Midbrain (tissue), 1 donor: ENCODE results near the gene NDUFA5.
A peak's percentile ranks its signal among the peaks of the same experiment; 100 is the strongest.

Source experiments
- DNase-seq: peaks from one replicate; lab custom pipeline; 2025; lab: John Stamatoyannopoulos, UW

Gene NDUFA5

DNA sequence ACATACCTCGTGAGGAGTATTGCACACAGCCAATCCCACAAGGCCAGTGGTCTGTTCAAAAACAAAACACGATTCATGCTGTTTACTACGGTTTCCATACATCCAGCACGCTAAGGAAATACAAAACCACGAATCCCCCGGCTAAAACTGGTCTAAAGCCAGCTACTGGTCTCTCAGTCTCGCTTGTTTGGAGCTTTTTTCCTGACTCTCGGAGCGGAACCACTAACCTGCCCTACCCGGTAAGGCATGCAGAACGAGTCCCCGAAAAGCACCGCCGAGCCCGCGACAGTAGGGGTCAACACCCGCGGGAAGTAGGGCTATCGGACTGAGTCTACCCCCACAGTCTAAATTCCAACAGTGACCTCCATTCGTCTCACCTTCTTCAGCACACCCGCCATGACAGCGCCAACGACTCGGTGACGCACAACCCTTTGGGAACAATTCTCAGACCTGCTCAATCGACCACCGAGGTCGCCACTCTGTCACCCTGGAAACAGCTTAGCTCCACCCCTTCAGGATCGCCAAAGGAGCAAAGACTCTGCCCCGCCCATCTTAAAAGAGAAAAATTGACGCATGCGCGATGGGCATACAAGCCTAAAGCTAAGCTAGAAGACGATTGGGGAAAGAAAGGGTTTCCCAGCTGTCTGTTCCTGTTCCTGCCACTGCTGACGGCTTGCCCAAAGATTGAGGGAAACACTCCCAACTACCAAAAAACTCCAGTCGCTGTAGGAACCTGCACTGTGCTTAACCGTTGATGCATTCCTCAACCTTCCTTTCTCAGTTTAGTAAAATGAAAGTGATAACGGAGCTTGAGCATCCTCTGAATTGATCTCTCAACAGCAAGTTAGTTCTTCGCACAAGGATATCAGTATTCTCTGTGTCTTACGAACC is at the start of gene NDUFA5:
Gene NDUFA5, minus strand, starts transcription at position 421 of the 891 bp plus-strand sequence. Its CDS starts 23 bp downstream, at position 398.
- peak; percentile 99 for DNase-seq

DNA sequence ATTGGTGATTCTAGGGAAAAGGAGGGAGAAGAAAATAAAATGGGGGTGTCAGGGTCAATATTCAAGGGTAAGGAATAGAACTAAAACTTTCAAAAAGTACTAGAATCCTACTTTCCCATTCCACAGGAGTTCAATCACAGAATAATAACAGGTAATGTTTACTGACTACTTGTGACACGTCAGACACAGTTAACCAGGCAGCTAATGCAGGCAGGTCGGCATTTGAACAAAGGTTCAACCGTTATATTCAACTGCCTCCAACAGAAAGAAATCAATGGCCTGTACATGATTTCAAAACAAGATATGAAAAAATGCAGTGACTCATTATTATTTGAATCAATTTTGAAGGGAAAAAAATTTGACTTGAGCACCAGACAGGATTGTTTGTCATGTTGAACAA is 47.1 kb upstream of the NDUFA5 start:
- DNase-seq = no peak

DNA sequence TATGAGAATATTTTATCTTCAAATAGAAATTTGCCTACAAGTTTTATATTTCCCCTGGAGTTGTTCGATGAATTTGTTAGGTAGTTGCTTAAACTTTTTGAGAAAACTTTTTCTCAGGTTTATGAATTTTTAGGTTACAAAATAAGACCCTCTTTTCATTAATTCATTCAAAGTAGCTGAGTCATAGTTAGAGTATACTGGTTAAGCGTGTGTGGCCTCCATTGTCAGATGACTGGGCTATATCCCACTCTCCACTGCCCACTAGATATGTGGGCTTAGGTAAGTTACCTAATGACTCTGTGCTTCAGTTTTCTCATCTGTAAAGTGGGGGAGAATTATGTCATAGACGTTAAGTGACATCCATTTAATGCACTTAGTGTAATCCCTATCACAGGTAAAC is 45.0 kb upstream of the NDUFA5 start:
- no peak for DNase-seq

DNA sequence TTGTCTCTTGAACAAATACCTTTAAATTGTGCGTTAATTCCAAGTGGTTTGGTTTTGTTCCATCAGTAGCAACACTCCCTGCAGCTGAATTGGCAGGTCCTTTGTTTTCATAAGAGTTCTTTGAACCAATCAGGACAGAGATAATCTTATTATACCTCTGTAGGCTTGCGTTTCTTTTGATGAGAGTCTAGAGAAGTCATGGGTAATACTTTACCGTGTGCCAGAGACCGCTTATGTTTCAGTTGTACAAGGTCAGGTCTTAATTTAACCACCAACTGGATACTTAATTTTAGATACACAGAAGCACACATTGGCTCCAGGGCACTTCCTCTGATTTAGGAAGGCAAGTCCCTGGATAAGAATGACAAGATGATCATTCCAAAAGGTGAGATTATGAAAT is 43.9 kb upstream of the NDUFA5 start, which contains the start of gene ASB15:
Gene ASB15, plus strand, starts transcription at position 292 of the 400 bp plus-strand sequence. CDS start 12,682 bp downstream, outside the sequence.
- no peak for DNase-seq

DNA sequence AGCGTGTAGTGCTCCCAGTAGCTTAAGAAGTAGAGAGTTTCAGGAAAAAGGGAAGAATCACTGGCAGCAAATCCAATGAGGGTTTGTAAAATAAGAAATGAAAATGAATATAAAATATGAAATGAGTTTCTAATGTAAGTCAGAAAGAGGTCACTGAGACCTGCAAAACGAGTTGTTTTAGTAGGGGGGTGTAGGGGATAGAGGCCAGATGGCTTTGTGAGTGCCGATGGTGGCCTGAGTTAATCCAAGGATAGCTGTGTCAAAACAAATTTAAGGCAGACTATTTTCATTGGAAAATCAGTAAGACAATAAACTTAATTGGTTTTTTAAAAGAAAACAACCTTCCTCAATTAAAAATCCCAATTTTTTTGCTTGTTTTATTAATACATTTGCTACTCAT is 43.3 kb upstream of the NDUFA5 start:
- no peak for DNase-seq

DNA sequence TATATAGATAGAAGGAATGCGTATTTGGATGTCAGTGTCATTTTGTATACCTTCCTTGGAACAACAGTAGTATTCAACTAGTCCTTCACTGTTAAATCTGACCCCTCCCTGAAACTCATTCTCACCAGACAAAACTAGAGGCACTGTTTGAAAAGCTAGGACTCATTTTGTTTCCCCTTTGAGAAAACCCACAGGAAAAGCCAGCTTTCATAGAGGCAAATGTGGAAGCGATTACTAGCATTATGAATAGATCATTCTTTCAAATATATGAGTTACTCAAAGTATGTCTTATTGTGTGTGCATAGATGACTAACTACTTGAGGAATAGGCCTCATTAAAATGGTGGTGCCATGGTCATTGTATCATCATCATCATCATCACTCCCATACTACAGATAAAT is 42.1 kb upstream of the NDUFA5 start:
- DNase-seq = no peak

DNA sequence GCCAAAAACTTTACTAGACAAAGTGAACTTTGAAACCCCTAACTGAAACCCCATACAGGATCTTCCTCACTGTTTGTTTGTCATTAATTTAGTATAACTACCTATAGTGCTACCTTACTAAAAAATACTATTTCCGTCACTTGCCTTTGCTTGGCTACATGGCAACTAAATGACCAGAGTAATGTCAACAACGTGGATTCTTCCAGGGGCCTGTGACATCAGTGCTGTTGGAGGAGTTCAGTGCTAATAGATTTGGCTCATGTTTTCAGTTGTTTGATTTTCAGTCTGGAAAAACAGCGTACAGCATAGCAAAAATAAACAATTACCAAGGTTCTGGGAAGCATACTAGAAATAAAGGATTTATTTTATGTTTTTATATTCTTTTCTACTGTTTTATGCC is 41.0 kb upstream of the NDUFA5 start:
- no peak for DNase-seq

DNA sequence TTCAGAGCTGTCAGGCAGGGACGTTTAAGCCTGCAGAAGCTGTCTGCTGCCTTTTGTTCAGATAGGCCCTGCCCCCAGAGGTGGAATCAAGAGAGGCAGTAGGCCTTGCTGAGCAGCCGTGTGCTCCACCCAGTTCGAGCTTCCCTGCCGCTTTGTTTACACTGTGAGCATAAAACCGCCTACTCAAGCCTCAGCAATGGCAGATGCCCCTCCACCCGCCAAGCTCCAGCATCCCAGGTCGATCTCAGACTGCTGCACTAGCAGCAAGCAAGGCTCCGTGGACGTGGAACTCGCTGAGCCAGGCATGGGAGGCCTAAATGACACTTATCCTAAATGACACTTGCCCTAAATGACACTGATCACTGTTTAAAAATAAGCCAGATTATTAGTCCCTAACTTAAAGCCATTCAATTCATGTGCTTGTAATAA is 37.2 kb upstream of the NDUFA5 start:
- DNase-seq = no peak

DNA sequence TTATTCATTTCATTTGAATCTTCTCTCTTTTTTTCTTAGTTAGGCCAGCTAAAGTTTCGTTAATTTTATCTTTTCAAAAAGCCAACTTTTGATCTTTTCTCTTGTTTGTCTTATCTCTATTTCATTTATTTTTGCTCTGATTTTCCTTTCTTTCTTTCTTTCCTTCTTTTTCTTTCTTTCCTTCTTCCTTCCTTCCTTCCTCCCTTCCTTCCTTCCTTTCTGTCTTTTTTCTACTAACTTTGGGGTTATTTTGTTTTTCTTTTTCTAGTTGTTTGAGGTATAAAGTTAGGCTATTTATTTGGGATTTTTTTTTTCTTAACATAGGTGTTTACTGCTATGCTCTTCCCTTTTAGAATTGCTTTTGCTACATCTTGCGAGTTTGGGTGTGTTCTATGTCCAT is 30.8 kb upstream of the NDUFA5 start:
- no peak for DNase-seq

DNA sequence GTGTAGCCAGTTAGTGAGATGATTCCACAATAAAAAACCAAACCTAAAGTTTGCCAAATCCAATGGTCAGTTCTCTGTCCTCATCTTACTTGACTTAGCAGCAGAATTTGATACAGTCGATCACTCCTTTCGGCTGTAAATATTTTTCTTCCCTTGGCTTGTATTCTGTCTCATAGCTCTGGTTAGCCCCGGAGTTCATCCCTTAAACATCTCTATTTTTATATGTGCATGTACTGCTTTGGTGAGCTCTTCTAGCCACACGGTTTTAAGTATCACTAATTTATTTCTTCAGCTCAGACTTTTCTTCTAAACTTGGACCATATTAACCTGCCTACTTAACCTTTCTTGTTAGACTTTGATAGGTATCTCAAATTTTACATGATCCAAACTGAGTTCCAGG is 26.2 kb upstream of the NDUFA5 start:
- DNase-seq = no peak

DNA sequence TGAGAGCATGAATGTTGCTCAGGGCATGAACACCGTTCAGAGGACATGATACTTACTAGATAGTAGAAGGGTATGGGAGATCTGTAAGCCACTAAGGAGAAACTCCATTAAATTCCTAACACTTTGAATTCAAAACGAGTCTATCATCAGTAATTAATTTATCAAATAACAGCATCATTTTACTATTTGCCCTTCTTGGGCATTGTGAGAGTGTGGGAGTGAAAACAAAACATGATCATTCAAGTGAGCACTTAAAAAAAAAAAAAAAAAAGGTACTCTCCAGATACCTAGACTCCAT is 23.5 kb upstream of the NDUFA5 start:
- DNase-seq = no peak

DNA sequence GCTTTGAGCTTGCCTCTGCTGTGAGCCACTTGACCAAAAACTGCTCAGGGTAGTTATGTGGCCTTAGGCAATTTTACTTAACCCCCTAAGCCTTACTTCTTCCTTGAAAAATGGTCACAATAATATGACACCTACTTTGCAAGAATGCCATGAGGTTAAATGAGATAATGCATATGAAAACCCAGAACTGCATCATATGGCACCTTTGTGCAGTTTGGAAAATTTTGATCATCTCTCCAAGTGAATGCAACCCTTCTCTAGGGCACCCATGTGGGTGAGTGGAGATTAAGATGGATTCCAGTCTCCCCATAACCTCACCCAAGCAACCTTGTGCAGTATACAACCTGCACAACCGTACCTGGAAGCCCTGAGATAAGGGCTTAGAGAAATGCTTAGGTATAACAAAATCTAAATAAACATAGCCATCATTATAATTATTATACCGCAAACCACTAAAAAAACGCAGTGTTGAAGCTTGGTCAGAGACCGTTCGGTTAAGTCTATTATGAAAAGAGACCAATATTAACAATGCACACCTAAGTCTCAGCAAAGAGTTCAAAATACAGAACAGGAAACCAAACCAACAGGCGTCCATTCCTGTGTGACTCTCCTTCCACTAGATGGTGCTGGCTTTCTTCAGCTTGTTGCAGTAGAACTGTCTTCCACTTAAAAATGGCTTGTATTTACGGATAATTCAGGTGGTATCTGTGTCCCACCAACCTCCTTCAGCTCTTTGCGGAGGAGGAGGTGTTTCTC is 23.0 kb upstream of the NDUFA5 start:
- DNase-seq = peak; percentile 10

DNA sequence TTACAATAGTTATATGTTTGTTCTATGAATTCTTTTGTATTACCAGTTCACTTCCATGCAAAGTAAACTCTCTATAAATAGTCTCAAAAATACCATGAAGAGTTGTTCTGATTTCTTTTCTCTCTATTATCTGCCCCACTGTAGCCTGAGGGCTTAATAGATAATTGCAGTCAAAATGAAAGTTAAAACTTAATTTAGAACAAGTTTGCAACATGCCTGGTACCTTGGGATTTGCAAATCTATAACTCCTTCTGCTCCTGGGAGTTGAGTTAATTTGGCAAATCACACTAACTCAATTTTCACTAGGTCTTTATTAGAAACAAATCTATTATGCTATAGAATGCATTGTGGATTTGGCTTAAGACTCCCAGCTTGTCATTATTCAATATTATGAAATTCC is 21.8 kb upstream of the NDUFA5 start:
- no peak for DNase-seq

DNA sequence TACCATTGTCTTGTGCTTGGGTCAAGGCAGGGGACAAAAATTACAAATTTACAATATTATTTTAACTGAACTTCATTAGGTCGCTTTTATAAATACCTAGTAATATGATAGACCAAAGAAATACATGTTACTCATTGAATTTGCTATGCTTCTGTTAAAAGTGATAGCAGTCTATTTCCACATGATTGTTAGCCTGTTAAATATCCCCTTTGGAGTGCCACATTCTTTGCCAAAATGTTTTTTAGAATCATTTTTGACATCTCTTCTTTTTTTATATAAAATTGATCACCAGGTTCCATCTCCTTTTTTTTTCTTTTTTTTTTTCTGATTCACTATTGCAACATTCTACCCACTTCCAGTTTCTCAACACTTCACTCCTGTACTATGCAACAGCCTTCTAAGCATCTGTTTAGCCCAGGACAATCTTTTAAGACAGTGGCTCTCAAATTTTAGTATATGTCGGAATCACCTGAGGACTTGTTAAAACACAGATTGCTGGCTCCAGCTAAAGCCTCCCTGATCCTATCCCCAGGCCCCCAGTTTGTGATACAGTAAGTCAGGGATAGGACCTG is 16.4 kb upstream of the NDUFA5 start:
- no peak for DNase-seq

DNA sequence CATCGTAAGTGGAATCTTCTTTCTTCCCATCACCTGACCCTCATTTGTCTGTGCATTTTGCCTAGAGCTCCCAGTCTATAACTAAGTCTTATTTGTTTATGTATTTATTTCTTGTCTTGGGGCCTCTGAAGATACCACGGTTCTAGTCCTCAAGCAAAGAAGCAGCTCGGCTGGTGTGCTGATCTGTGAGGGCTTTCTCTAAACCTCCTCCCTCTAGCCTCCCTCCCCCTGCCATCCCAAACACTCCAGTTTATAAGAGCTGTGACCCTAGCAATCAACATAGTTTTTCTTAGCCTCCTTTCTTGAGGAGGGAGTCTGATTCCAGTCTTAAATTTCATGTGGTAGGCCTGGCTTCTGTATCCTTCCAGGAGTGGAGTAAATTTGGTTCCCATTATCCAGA is 15.7 kb upstream of the NDUFA5 start:
- DNase-seq = no peak

DNA sequence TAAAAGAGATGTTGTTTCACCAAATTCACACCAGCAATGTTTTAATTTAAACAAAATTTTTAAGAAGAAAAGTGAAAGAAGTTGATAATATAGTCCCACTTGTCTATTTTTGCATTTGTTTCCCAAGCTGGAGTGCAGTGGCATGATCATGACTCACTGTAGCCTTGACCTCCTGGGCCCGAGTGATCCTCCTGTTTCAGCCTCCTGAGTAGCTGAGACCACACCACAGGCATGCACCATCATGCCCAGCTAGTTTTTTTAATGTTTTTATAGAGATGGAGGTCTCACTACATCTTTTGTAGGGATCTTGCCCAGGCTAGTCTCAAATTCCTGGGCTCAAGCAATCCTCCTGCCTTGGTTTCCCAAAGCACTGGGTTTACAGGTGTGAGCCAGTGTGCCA is 14.1 kb upstream of the NDUFA5 start:
- DNase-seq = no peak

DNA sequence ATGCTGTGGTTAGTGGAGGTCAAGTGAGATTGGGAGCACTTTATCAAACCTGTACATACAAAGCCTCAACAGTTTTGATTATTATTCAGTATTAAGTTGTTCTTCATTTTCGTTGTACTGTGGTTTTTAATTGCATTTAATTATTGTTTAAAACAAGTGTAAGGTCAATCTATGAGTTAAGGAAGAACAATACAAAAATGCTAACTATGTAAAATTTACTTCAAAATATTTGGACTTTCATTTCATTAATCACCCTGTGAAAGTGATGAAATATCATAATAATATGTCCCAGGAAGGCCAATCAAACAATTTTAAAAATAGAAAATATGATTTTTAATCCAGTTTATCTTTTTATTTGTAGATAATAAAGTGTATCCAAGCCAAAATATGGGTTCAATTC is 13.6 kb upstream of the NDUFA5 start:
- DNase-seq = no peak

DNA sequence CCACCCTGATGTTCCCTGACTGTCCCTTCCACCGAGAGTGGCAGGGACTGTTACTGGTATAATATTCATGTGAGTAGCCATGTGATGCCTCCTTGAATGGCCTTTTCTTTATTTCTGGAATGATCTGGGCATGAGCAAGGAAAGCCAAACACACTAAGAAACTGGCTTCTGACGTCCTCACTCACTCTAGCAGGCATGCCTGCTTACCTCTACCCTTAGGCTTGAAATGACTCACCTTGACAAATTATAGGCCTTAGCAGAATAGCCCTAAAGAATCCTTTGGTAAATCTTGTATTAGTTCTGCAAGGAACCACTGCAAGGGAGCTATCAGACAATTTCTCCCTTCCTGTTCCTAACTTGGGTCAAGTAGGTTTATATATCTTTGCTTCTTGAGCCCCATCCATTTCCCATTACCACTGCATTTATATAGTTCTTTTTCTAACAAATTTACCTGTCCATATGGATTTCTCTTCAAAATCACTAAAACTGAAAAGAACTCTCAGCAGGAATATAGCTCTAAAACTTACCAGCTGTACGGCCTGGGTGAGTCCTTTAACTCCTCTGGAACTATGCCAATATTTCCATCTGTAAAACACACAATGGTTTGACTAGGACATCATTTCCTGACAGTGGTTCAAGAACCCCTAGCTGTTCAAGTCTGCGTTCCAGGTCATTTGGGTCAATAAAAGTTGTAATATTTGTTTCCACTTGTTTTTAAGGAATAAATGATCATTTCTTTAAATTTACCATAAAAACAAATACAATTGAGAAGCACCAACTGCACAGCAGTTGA is 13.0 kb upstream of the NDUFA5 start:
- no peak for DNase-seq

DNA sequence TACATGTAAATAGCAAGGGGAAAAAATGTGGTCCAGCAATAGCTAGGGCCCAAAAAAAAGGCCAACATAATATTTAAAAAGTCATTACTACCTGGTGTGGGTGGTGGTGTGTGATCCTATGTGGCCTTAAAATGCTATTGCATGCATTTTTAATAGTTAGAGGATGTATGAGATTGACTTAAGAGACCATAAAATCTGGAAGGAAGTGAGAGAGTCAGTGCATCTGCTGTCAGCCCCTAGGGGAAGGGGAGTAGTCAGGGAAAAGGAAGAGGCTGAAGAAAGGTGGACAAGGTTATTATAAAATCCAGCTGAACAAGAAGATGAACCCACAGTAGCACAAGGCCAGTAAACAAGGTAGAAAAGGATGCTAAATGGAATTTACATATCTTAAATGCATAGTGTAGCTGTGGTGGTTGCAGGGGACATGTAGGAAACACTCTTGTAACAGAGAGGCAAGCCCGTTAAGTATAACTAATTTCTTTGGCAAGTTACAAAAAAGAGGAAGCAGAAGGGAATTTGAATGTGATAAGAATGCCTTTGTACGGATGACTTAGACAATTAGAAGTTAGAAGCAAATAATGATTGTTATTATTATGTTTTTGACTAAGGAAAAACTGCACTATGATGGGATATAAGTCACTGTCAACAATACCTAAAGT is 11.9 kb upstream of the NDUFA5 start:
- DNase-seq = no peak

DNA sequence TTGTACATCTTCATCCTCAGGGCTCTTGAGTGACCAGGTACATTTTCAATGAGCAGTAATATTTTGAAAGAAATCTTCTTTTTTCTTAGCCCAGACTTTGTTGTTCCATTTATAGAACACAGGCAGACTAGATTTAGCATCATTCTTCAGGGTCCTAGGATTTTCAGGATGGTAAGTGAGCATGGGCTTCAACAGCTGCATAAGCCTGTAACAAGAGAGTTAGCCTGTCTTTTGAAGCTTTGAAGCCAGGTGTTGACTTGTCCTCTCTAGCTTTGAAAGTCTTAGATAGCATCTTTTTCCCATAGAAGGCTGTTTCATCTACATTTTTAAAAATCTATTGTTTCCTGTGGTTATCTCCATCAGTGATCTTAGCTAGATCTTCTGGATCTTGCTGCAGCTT is 4.5 kb upstream of the NDUFA5 start:
- DNase-seq = no peak

DNA sequence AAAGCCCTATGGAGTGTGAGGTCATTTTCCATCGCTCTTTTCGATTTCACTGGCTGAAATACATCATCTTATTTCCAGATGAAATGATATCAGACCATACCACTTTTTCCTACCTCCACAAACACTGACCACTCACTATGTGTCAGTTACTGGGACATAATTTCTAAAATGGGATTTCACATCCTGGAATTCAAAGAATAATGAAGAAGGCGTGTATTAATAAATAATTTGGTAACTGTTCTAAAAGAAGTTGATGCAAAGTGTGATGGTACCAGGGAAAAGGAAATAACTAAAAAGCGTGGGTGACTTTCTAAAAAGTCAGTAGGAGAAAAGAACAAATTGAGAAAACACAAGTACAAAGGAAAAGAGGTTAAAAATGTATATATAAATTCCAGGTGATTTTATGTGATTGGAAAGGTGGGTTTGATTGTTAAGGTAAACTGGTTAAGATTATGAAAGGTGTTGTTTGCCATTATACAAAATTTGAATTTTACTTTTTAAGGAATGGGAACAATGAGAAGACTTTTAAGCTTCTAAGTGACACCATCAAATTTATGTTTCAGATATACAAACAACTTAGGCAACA is 764 bp upstream of the NDUFA5 start:
- no peak for DNase-seq
